NCI-H1105 (cell line): Measurements from ENCODE around the gene MAP2K5.
"Not testable (repeated sequence)": the region's sequence is repeated elsewhere in the genome, so short reads cannot be mapped to it uniquely, and the experiment has no call there.

ENCODE experiments used
- DNase-seq: peaks from one replicate; lab custom pipeline; 2025; lab: John Stamatoyannopoulos, UW

Gene MAP2K5

GRCh38 chr15:67601073-67601472 lies 58.6 kb downstream of the MAP2K5 start:
- DNase-seq: no peak

- DNase-seq: no peak
These were observed 60.6 kb downstream of the MAP2K5 start for GRCh38 chr15:67603063-67603462.

- DNase-seq: no peak
These were observed 63.4 kb downstream of the MAP2K5 start for GRCh38 chr15:67605871-67606270.

DNA sequence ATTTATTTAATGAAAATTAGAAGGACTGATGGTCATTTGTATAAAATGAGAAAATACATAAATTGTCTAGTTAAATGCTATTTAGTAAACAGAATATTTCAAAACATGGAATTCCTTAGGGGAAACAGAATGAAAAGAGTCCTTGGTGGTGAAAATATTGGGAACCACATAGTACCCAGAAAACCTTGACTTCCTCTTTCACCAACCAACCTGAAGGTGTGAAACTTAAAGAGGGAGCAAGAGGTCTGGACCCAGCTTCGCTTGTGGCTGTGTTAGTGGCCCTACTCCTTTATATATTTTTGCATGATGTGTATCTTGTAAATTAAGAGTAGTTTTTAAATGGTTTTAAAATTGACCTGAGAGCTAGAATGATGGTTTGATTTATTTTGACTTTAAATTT lies 64.2 kb downstream of the MAP2K5 start:
- DNase-seq: no peak

DNA sequence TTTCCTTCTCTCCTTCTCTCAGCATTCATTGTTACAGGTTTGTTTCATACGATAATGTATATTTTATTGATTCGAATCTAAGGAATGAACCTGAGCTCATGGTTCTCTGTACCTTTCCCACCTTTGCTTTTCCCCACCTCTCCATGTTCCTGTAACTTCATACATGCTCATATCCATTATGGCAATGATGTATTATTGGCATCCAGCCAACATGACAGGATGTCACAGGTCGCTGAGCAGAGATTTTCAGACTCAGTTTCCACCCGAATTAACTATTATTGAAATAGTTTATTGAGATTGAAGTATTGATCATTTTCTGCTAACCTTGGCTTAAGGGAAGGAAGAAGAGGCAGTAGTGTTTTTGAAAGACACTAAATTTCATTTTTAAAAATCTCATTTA lies 64.8 kb downstream of the MAP2K5 start:
- no peak for DNase-seq

GRCh38 chr15:67607959-67608637 lies 65.6 kb downstream of the MAP2K5 start:
- no peak for DNase-seq

- no peak for DNase-seq
These were observed 66.1 kb downstream of the MAP2K5 start for GRCh38 chr15:67608638-67608959.

GRCh38 chr15:67611370-67612369 lies 69.2 kb downstream of the MAP2K5 start:
- no peak for DNase-seq

GRCh38 chr15:67613211-67613610 lies 70.7 kb downstream of the MAP2K5 start:
- DNase-seq: no peak

GRCh38 chr15:67613708-67614107 lies 71.2 kb downstream of the MAP2K5 start:
- no peak for DNase-seq

- not testable (repeated sequence) for DNase-seq
These were observed 72.6 kb downstream of the MAP2K5 start for GRCh38 chr15:67615131-67615534.

GRCh38 chr15:67618297-67618696 lies 75.8 kb downstream of the MAP2K5 start:
- DNase-seq: no peak

DNA sequence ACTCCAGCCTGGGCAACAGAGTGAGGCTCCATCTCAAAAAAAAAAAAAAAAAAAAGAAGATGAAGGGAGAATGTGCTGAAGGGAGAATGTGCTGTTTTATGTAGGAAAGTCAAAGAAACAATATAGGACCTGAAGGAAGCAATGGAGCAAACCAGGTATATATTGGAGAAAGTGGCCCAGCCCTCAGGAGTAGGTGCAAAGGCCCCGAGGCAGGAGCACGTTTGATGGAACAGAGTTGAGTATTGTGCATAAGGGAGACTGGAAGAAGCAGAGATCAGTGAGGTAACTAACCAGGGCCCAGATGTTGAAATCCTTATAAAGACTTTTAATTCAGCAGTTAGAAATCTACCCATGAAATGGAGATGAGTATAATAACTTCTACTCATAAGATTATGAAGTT lies 79.6 kb downstream of the MAP2K5 start:
- no peak for DNase-seq

DNA sequence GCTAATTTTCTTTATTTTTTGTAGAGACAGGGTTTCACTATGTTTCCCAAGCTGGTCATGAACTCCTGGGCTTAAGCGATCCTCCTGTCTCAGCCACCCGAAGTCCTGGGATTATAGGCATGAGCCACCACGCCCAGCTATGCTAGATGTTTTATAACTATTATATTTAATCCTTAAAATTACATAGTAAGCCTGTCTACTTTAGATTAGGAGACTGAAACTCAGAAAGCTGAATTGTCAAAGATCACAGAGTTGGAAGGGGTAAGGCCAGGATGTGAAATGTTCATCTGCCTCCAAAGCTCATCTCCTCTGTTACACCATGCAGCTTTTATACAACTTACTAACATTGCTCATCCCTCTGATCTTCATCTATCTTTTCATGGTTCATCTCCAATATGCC lies 89.8 kb downstream of the MAP2K5 start:
- no peak for DNase-seq

- DNase-seq: not testable (repeated sequence)
These were observed 93.4 kb downstream of the MAP2K5 start for GRCh38 chr15:67635950-67636349.

DNA sequence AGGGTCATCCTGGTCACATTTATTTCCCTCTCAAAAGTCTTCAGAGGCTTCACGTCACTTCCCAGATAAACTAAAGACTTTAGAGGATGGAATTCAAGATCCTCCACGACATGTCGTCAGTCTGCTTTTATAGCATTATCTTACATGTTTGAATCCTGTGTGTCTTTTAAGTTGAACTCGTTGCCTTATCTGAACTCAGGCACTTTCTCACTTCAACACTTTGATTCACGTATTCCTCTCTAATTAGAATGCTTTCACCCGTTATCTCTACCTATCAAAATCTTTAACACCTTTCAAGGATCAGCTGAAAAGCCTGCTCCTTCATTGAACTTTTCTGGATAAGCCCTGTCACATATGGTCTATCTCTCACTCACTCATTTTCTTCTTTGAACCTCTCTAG lies 97.1 kb downstream of the MAP2K5 start:
- DNase-seq: no peak

GRCh38 chr15:67641453-67641852 lies 99.0 kb downstream of the MAP2K5 start:
- DNase-seq: peak; percentile 16

GRCh38 chr15:67646847-67647246 lies 104.3 kb downstream of the MAP2K5 start:
- no peak for DNase-seq

- DNase-seq: no peak
These were observed 110.1 kb downstream of the MAP2K5 start for GRCh38 chr15:67652586-67652985.

- DNase-seq: no peak
These were observed 117.9 kb downstream of the MAP2K5 start for GRCh38 chr15:67660446-67660845.

DNA sequence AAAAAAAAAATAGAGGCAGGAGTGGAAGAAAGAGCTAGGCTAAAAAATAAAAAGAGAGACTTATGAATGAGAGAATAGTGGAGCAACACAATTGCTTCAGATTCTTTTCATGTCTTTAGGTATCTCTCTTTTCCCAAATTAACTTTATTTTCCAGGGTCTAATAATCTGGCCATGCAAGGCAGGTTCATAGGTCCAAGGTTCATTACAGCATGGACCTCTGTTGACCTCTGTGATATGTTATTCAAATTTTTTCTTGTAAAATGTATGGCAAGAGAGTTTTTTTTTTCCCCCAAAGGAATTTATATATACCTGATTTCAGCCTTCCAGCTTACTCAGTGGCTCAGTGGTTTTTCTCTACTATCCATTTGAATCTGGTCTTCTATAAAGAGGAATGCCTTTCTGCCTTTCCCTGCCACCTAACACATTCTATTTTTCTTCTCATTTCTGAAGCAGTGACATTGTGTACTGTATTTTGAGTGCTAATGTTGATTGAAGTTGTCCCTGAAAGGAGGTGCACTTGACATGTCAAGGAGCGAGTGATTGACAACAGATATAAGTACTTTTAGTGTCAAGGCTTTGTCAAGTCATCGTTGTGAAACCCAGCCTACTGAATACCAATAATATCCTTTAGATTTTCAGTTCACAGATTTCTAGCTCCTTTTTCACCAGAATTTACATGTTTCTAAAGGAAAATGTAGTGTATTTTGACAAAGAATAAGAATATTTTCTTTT lies 118.5 kb downstream of the MAP2K5 start:
- DNase-seq: no peak

DNA sequence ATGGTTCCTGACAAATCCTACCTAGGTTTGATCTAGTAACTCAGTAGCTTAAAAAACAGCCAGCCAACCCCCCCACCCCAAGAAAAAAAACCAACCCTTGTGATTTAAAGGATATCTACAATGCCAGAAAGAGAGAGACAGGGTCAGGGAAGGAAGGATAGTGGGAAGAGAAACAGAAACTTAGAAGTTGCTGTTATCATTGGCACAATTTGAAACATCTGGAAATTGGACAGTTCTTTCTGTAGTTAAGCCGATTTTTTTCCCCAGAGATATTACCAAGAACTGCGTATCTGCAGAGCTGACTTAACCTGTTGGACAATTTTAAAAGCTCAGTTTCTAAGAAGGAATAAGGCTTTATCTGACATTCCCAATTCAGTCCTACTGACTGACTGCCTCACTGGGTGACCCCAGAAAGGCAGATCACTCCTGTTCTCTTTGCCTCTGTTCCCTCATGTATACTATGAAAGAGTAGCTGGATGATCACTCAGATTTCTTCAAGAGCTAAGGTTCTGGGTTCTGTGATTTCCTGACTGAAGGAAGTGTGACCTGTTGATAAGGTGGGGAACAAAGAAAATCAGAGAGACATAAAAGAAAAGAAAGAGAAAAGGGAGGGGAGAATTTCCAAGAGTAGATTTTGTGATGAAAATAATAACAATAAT lies 128.3 kb downstream of the MAP2K5 start:
- DNase-seq: no peak
